Subcutaneous abdominal adipose tissue (tissue), 5 donors: ENCODE results near the gene INPP5A.

Source experiments
- H3K27ac ChIP-seq: one replicate; pipeline ENCODE4 v1.7.0; 2013; ENCODE audit warnings: low read depth, mild to moderate bottlenecking, inconsistent platforms, low read length, moderate library complexity
- H3K27me3 ChIP-seq, 5 donors: one replicate each; pipeline ENCODE4 v1.7.0; 2013; ENCODE audit warnings: low read length in 5 of 5, inconsistent platforms in 1 of 5; ENCODE audit not compliant: control insufficient read depth in 5 of 5, insufficient read depth in 4 of 5
- H3K36me3 ChIP-seq, 5 donors: one replicate each; pipeline ENCODE4 v1.7.0; 2013; ENCODE audit warnings: low read length in 5 of 5; ENCODE audit not compliant: control insufficient read depth in 5 of 5, insufficient read depth in 5 of 5
- H3K4me1 ChIP-seq, 5 donors: one replicate each; pipeline ENCODE4 v1.7.0; 2013; ENCODE audit warnings: low read length in 5 of 5, mild to moderate bottlenecking in 3 of 5, moderate library complexity in 1 of 5; ENCODE audit not compliant: control insufficient read depth in 5 of 5, insufficient read depth in 5 of 5
- H3K4me3 ChIP-seq, 5 donors: one replicate each; pipeline ENCODE4 v1.7.0; 2013; ENCODE audit warnings: low read length in 5 of 5, low read depth in 1 of 5
- H3K9ac ChIP-seq, 5 donors: one replicate each; pipeline ENCODE4 v1.7.0; 2013; ENCODE audit warnings: low read length in 5 of 5, mild to moderate bottlenecking in 4 of 5, moderate library complexity in 3 of 5
- H3K9me3 ChIP-seq, 5 donors: one replicate each; pipeline ENCODE4 v1.7.0; 2013; ENCODE audit warnings: low read length in 5 of 5; ENCODE audit not compliant: control insufficient read depth in 5 of 5
- donor health status: healthy.
- donor health status: healthy.
- donor health status: healthy.
- donor health status: healthy.
- donor health status: healthy.

Gene INPP5A

DNA sequence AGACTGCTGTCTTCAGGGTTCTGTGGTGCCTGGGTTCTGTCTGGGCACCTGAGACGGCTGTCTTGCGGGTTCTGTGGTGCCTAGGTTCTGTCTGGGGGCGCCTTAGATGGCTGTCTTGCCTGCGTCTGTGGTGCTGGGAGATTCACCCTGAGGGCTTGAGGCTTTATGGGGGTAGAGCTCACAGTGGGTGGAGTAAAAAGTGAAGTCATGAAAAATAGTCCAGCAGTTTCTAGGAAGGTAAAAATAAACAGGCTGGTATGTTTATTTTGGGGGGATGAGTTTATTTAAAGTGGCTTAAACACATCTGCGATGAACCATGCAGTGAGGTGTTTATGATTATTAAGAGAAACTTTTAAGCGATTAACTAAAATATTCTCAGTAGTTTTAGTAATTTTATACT is 184.1 kb downstream of the INPP5A start:
- H3K36me3 ChIP-seq = peaks cover 0 to 19% (median 12%) of the 10 kb centered on the region in 5 donors
- H3K4me3 ChIP-seq = no peak overlapping the region
- no peak overlapping the region for H3K9ac ChIP-seq
- no peaks in the 10 kb centered on the region for H3K27me3 ChIP-seq
- H3K27ac ChIP-seq = no peak overlapping the region
- no peaks in the 10 kb centered on the region for H3K9me3 ChIP-seq
- H3K4me1 ChIP-seq = peaks cover 0 to 13% (median 0%) of the 10 kb centered on the region in 5 donors

GRCh38 chr10:132722394-132723329 is 185.1 kb downstream of the INPP5A start:
- no peaks in the 10 kb centered on the region for H3K27me3 ChIP-seq
- peak overlapping the region in 2 of 5 donors; percentile 10 to 31 for H3K4me3 ChIP-seq
- peaks cover 0 to 28% (median 20%) of the 10 kb centered on the region in 5 donors for H3K36me3 ChIP-seq
- H3K9me3 ChIP-seq = no peaks in the 10 kb centered on the region
- H3K9ac ChIP-seq = no peak overlapping the region
- peaks cover 0 to 13% (median 0%) of the 10 kb centered on the region in 5 donors for H3K4me1 ChIP-seq
- no peak overlapping the region for H3K27ac ChIP-seq

DNA sequence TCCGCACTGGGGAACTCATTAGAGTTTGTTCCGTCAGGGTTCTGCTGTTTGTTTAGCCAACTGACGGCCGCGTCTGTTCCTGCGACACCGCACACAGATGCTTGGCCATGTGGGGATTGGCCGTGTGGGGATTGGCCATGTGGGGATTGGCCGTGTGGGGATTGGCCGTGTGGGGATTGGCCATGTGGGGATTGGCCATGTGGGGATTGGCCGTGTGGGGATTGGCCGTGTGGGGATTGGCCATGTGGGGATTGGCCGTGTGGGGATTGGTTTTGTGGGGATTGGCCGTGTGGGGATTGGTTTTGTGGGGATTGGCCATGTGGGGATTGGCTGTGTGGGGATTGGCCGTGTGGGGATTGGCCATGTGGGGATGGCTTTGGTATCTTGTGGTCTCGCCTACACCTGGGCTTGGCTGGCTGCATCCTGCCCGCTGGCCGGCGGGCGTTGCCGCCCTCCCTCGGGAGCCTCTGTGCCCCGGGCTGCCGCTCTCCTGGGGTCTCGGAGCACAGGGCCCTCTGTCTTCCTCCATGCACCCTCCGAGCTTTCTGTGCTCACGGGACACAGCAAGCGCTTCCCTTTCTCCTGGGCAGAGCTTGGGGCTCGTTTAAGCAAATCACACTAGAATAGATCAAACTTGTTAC is 185.9 kb downstream of the INPP5A start:
- no peak overlapping the region for H3K9ac ChIP-seq
- no peak overlapping the region for H3K27ac ChIP-seq
- H3K9me3 ChIP-seq = no peaks in the 10 kb centered on the region
- peaks cover 0 to 13% (median 0%) of the 10 kb centered on the region in 5 donors for H3K4me1 ChIP-seq
- H3K36me3 ChIP-seq = peaks cover 0 to 36% (median 28%) of the 10 kb centered on the region in 5 donors
- H3K4me3 ChIP-seq = peak overlapping the region in 1 of 5 donors; percentile 10
- no peaks in the 10 kb centered on the region for H3K27me3 ChIP-seq

DNA sequence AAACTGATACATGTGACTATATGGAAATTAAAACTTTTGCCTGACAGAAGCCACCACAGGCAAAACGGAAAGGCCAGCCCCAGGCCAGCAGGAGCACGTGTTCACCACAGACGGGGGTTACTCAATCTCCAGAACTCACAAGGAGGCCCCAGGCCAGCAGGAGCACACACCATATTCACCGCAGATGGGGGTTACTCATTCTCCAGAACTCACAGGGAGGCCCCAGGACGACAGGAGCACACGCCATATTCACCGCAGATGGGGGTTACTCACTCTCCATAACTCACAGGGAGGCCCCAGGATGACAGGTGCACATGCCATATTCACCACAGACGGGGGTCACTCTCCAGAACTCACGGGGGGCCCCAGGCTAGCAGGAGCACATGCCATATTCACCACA is 186.9 kb downstream of the INPP5A start:
- Histone ChIP-seq H3K4me3 (no peak overlapping the region), H3K27me3 (no peaks in the 10 kb centered on the region), H3K9me3 (no peaks in the 10 kb centered on the region), H3K27ac (no peak overlapping the region), H3K36me3 (peaks cover 0 to 46% (median 30%) of the 10 kb centered on the region in 5 donors), H3K4me1 (peaks cover 0 to 13% (median 0%) of the 10 kb centered on the region in 5 donors), H3K9ac (no peak overlapping the region)

DNA sequence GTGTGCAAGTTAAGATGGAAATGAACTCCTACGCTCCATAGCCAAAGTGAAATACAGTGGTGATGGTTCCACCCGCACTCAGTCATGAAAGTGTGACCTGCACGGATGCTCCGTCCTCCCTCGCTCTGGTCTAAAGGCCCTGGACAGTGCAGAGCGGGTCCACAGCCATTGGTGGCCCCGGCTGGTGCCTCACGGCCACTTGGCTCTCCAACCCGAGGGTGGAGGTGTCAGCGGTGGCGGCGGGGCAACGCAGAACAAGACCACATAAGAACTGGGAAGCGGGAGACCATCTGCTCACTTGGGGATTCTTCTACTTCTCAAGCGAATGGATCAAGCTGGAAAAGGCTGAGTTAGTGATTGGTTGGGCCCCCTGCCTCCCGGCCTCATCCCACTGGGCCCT is 187.6 kb downstream of the INPP5A start:
- Histone ChIP-seq H3K9ac (no peak overlapping the region), H3K27ac (no peak overlapping the region), H3K4me3 (no peak overlapping the region), H3K36me3 (peaks cover 0 to 53% (median 30%) of the 10 kb centered on the region in 5 donors), H3K9me3 (no peaks in the 10 kb centered on the region), H3K27me3 (no peaks in the 10 kb centered on the region), H3K4me1 (peaks cover 0 to 13% (median 0%) of the 10 kb centered on the region in 5 donors)

DNA sequence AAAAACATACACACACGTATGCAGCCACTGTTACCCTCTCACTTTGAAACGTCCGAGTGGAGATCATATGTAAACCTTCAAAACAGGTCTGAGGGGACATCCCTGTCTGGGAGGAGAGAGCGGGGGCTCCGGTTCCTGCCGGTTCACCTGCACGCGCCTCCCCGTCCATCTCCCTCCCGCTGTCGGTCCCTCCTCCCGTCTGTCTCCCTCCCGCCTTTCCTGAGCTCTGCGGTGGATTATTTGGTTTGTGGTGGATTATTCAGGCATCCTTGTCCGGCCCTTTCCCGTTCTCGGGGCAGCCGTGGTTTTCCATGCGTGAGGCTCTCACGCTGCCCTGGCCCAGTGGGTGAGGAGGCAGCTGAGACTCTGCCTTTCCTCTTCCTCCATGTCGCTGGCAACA is 188.6 kb downstream of the INPP5A start:
- H3K9ac ChIP-seq = no peak overlapping the region
- H3K36me3 ChIP-seq = peaks cover 0 to 62% (median 34%) of the 10 kb centered on the region in 5 donors
- H3K27ac ChIP-seq = no peak overlapping the region
- no peaks in the 10 kb centered on the region for H3K27me3 ChIP-seq
- H3K4me3 ChIP-seq = no peak overlapping the region
- H3K4me1 ChIP-seq = peaks cover 0 to 13% (median 0%) of the 10 kb centered on the region in 5 donors
- no peaks in the 10 kb centered on the region for H3K9me3 ChIP-seq

- Histone ChIP-seq H3K27me3 (no peaks in the 10 kb centered on the region), H3K9me3 (no peaks in the 10 kb centered on the region), H3K36me3 (peaks cover 0 to 67% (median 34%) of the 10 kb centered on the region in 5 donors), H3K9ac (no peak overlapping the region), H3K27ac (no peak overlapping the region), H3K4me3 (no peak overlapping the region), H3K4me1 (peaks cover 0 to 13% (median 0%) of the 10 kb centered on the region in 5 donors)
These were observed 189.4 kb downstream of the INPP5A start for GRCh38 chr10:132726951-132727350.

- Histone ChIP-seq H3K4me1 (peaks cover 0 to 12% (median 0%) of the 10 kb centered on the region in 5 donors), H3K36me3 (peaks cover 0 to 71% (median 34%) of the 10 kb centered on the region in 5 donors), H3K4me3 (no peak overlapping the region)
These were observed 189.8 kb downstream of the INPP5A start for GRCh38 chr10:132727411-132727810.

DNA sequence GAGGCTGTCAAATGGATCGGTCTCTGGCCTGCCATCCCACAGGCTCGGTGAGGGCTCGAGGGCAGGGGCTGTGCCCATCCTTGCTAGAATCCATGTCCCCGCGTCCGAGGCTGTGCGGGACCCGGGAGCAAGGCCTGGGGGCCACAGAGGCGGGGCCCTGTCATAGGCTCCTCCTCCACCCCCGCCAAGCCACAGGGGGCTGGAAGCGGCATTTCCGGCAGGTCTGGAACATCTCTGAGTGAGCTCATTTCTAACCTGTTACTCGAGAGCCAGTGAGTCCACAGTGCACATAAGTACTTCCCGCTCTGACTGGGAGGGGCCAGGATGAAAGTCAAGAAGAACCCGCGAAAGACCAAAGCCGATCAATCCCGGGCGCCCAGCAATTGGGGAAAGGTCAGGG is 190.7 kb downstream of the INPP5A start:
- H3K9ac ChIP-seq = no peak overlapping the region
- no peaks in the 10 kb centered on the region for H3K9me3 ChIP-seq
- H3K4me3 ChIP-seq = no peak overlapping the region
- no peak overlapping the region for H3K27ac ChIP-seq
- H3K4me1 ChIP-seq = peaks cover 0 to 3% (median 0%) of the 10 kb centered on the region in 5 donors
- H3K36me3 ChIP-seq = peaks cover 0 to 77% (median 39%) of the 10 kb centered on the region in 5 donors
- no peaks in the 10 kb centered on the region for H3K27me3 ChIP-seq

More at GRCh38 chr10:132727411-132727810, 189.8 kb downstream of the INPP5A start:
- Histone ChIP-seq H3K27me3 (no peaks in the 10 kb centered on the region), H3K9ac (no peak overlapping the region), H3K27ac (no peak overlapping the region), H3K9me3 (no peaks in the 10 kb centered on the region)

- Histone ChIP-seq H3K4me1 (no peaks in the 10 kb centered on the region), H3K27ac (no peak overlapping the region), H3K9ac (no peak overlapping the region), H3K36me3 (peaks cover 0 to 80% (median 40%) of the 10 kb centered on the region in 5 donors), H3K4me3 (no peak overlapping the region), H3K27me3 (no peaks in the 10 kb centered on the region), H3K9me3 (no peaks in the 10 kb centered on the region)
These were observed 191.2 kb downstream of the INPP5A start for GRCh38 chr10:132728741-132729140.
